ENCODE data around the gene SAMD14. TPM values are rescaled to one million over a fixed set of nuclear protein-coding genes. Genes with fewer than 3 reads are reported as not detected.

Gene SAMD14
- total and polyA plus RNA-seq, 10 of the 15 experiments (the other 5 are each of a cell fraction or from before 2014, with no cell fraction given) = 0.06 to 1.7 (median 0.25) TPM; not detected in 3

GRCh38 chr17:50097455-50097854 is 32.5 kb downstream of the SAMD14 start:
- H3K27me3 ChIP-seq (replicated peaks in 1 of 2; ENCODE audit: control insufficient read depth in 2 of 2, insufficient read depth in 2 of 2, low read length in 1 of 2) = no peaks in the 10 kb centered on the region
- H3K4me1 ChIP-seq (ENCODE audit: control insufficient read depth, insufficient read depth, low read length) = peaks cover 17% of the 10 kb centered on the region
- ChIA-PET POLR2A (interaction anchor here (0.6 kb wide), 1 partner anchor 34 kb away, joined by 4 read pairs; no protein-coding TSS in a partner anchor), CTCF (interaction anchor here (0.7 to 3.4 kb wide), 6 partner anchors 10 to 191 kb away, joined by 3 to 13 read pairs (median 4); no protein-coding TSS in a partner anchor), SMC1A (ENCODE audit: uncharacterized antibody, unreplicated experiment) (interaction anchor here (1.4 kb wide), 1 partner anchor 10 kb away, joined by 3 read pairs; no protein-coding TSS in a partner anchor), RAD21 (ENCODE audit: unreplicated experiment) (interaction anchor here (1.4 kb wide), 1 partner anchor 10 kb away, joined by 3 read pairs; no protein-coding TSS in a partner anchor)
- H3K27ac ChIP-seq (ENCODE audit: control insufficient read depth, insufficient read depth) = no peak overlapping the region
- H3K4me2 ChIP-seq (ENCODE audit: control insufficient read depth, insufficient read depth) = no peak overlapping the region
- DNase-seq (ENCODE audit: low read depth, low spot score) = no peak
- no peak for FAIRE-seq
- H4K20me1 ChIP-seq (ENCODE audit: control insufficient read depth, insufficient read depth) = no peaks in the 10 kb centered on the region
- no peak overlapping the region for H2AFZ ChIP-seq (ENCODE audit: control insufficient read depth, low read depth, low read length)
- H3K36me3 ChIP-seq (ENCODE audit: control insufficient read depth in 2 of 2, insufficient read depth in 2 of 2, low read length in 1 of 2) = no peaks in the 10 kb centered on the region
- TF ChIP-seq, protein P1, sequence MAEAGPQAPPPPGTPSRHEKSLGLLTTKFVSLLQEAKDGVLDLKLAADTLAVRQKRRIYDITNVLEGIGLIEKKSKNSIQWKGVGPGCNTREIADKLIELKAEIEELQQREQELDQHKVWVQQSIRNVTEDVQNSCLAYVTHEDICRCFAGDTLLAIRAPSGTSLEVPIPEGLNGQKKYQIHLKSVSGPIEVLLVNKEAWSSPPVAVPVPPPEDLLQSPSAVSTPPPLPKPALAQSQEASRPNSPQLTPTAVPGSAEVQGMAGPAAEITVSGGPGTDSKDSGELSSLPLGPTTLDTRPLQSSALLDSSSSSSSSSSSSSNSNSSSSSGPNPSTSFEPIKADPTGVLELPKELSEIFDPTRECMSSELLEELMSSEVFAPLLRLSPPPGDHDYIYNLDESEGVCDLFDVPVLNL (IDR thresholded peaks at IDR 0.05; ENCODE audit: low read depth, low read length) = no peak
- no peak for TF ChIP-seq SIN3A (IDR thresholded peaks at IDR 0.05; ENCODE audit: low read depth, low read length)
- TF ChIP-seq MAX (IDR thresholded peaks at IDR 0.05; ENCODE audit: low read depth, low read length) = no peak
- TF ChIP-seq TAF1 (IDR thresholded peaks at IDR 0.05; ENCODE audit: borderline replicate concordance, low read depth, low read length) = no peak
- TF ChIP-seq PAX5 (IDR thresholded peaks at IDR 0.05; ENCODE audit: borderline replicate concordance, low read depth, low read length) = no peak
- TF ChIP-seq RCOR1 (conservative IDR thresholded peaks at IDR 0.05; ENCODE audit: low read depth, low read length) = no peak
- no peak for TF ChIP-seq POU2F2 (IDR thresholded peaks at IDR 0.05; ENCODE audit: borderline replicate concordance, low read depth, low read length)
- TF ChIP-seq PAX8 (IDR thresholded peaks at IDR 0.05) = no peak
- no peak for TF ChIP-seq ETV6 (conservative IDR thresholded peaks at IDR 0.05 in 1 of 2, IDR thresholded peaks at IDR 0.05 in 1 of 2; ENCODE audit: borderline replicate concordance in 1 of 2, low read depth in 1 of 2)
- TF ChIP-seq SRF (IDR thresholded peaks at IDR 0.05; ENCODE audit: low read depth in 2 of 2, low read length in 2 of 2) = no peak
- TF ChIP-seq CHD4 (IDR thresholded peaks at IDR 0.05) = no peak
- TF ChIP-seq, protein P2, sequence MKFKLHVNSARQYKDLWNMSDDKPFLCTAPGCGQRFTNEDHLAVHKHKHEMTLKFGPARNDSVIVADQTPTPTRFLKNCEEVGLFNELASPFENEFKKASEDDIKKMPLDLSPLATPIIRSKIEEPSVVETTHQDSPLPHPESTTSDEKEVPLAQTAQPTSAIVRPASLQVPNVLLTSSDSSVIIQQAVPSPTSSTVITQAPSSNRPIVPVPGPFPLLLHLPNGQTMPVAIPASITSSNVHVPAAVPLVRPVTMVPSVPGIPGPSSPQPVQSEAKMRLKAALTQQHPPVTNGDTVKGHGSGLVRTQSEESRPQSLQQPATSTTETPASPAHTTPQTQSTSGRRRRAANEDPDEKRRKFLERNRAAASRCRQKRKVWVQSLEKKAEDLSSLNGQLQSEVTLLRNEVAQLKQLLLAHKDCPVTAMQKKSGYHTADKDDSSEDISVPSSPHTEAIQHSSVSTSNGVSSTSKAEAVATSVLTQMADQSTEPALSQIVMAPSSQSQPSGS (IDR thresholded peaks at IDR 0.05; ENCODE audit: low read length) = no peak
- ATAC-seq = no peak
- H3K4me3 ChIP-seq = no peak overlapping the region
- H3K79me2 ChIP-seq (ENCODE audit: control insufficient read depth, insufficient read depth, low read length) = no peaks in the 10 kb centered on the region
- H3K9ac ChIP-seq (ENCODE audit: control insufficient read depth, insufficient read depth, low read length) = no peak overlapping the region
- 91% methylated on average over 7 of the region's 7 CpGs for WGBS (ENCODE audit: insufficient coverage, insufficient replicate concordance, low lambda C conversion rate, missing lambda C conversion rate)
- no peaks in the 10 kb centered on the region for H3K9me3 ChIP-seq (replicated peaks; ENCODE audit: control insufficient read depth, insufficient read depth, low read length)
- no TSS peak for BruUV-seq (replicated peaks)
- in situ Hi-C loops (cut with MboI) = no loop called here
- intact Hi-C loops (cut with micrococcal nuclease; ENCODE audit: unreplicated experiment) = loop anchor here (5.0 kb wide), 1 partner anchor 50 kb away; no protein-coding TSS in a partner anchor

All from GM12878 (cell line).